Left lobe of liver (tissue), 2 donors: Measurements from ENCODE around the gene CAMK1D. TPM values are rescaled to one million over a fixed set of nuclear protein-coding genes. Genes with fewer than 3 reads are reported as not detected.
"Not testable (repeated sequence)": the region's sequence is repeated elsewhere in the genome, so short reads cannot be mapped to it uniquely, and the experiment has no call there.

Experiments
- ATAC-seq: fragments of 200-7000 bp; cut with Tn5 transposase; one replicate; pipeline ENCODE4 v1.9.1; 2020; ENCODE audit warnings: mild to moderate bottlenecking, moderate library complexity
- DNase-seq: peaks from one replicate; pipeline ENCODE4 v3.0.0-alpha.2; 2020; ENCODE audit warnings: low spot score
- total RNA-seq: library from RNA; stranded (reverse); gene quantifications from one replicate; pipeline ENCODE4 v1.2.1, GENCODE V29; 2021
- donor health status: DM: no; HTN: no; CAD: no; lungs with moderate emphysema.
- donor health status: DM: no; HTN: yes; CAD: no.

Gene CAMK1D
- total RNA-seq = 8.1 TPM

GRCh38 chr10:12348870-12349628 is at the start of gene CAMK1D:
TSS of gene CAMK1D (plus strand) at chr10:12349547.
- DNase-seq = peak; percentile 78
- peak; percentile 78 for ATAC-seq

DNA sequence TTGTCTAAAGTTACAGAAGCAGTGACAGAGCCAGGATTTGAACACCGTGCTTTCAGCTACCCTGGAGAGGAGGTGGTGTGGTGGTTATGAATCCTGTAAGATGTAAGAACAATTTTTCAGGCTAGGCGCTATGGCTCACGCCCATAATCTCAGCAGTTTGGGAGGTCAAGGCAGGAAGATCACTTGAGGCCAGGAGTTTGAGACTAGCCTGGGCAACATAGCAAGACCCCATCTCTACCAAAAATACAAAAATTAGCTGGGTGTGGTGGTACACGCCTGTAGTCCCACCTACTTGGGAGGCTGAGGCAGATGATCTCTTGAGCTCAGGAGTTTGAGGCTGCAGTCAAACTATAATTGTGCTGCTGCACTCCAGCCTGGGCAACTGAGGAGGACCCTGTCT is 48.3 kb upstream of the CAMK1D start:
- ATAC-seq, DNase-seq: not testable (repeated sequence)

GRCh38 chr10:12308057-12308456 is 41.3 kb upstream of the CAMK1D start:
- no peak for ATAC-seq
- no peak for DNase-seq

- ATAC-seq (no peak), DNase-seq (no peak)
Measured at GRCh38 chr10:12308736-12309375, 40.5 kb upstream of the CAMK1D start.

DNA sequence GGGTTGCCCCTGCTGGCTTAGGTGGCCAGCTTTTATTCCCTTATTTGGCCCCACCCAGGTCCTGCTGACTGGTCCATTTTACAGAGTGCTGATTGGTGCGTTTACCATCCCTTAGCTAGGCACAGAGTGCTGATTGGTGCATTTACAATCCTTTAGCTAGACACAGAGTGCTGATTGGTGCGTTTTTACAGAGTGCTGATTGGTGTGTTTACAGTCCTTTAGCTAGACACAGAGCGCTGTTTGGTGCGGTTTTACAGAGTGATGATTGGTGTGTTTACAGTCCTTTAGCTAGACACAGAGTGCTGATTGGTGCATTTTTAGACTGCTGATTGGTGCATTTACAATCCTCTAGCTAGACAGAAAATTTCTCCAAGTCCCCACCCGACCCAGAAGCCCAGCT is 39.6 kb upstream of the CAMK1D start:
- not testable (repeated sequence) for DNase-seq

DNA sequence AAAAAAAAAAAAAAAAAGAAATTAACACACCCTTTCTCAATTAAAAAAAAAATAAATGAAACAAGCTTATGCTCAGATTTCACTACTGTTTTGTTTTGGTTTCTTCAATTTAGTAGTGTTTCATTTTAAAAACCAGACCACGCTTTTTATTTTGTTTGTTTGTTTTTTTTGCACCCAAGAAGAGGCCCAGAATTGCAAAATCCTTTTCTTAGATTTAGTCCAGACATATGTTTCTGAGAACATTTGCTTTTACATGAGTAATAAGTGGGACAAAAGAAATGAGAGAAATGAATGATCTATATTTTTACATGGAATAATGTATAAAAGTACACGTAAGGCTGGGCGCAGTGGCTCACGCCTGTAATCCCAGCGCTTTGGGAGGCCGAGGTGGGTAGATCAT is 34.5 kb upstream of the CAMK1D start:
- ATAC-seq = no peak
- no peak for DNase-seq

More for the DNA sequence above, 39.6 kb upstream of the CAMK1D start:
- not testable (repeated sequence) for ATAC-seq

DNA sequence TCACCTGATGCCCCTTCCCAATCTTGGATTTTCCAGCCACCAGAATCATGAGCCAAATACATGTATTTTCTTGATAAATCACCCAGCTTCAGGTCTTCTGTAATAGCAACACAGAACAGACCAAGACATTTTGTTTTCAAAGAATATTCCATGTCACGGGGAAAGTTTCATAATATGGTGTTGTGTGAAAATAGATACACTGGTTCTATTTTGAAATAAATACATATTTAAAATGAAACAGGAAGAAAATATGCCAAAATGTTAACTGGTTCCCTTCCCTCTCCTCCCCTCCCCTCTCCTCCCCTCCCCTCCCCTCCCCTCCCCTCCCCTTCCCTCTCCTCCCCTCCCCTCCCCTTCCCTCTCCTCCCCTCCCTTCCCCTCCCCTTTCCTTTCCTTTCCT is 30.3 kb upstream of the CAMK1D start:
- DNase-seq (no peak), ATAC-seq (no peak)

DNA sequence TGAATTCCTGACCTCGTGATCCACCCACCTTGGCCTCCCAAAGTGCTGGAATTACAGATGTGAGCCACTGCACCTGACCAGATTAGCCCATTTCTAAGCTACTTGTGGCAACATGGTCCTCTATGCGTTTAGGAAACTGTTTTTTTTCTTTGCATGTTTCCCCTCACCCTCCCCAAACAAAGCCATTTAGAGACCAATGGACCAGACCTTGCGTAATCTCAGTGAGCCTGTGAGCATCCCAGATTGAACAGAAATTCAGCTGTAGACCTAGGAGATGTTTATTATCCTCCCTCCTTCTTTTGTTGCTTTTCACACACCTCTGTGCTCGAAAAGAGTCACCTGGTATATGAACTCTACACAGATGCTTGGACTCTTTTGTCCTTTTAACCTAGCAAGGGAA is 28.5 kb upstream of the CAMK1D start:
- no peak for DNase-seq

DNA sequence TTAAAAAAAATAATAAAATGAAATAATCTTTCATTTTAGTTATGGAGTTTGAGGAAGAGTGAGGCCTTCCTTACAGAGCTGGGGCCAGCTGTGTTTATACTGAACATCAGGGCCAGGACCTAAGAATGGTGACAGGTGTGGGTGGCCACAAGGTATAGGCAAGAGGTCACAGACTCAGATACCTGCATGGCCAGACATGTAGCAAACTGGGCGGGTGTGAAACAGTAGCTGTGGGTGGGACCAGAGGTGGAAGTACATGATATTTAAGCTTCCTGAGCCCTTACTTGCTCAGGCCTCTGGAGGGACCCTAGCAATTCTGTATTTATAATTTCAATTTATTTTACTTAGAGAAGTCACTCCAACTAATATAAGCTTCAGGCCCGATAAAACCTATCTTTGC is 27.7 kb upstream of the CAMK1D start:
- DNase-seq = no peak
- ATAC-seq = no peak

More for the DNA sequence above, 28.5 kb upstream of the CAMK1D start:
- ATAC-seq = peak; percentile 46

GRCh38 chr10:12322583-12323131 is 26.7 kb upstream of the CAMK1D start:
- DNase-seq = peak; percentile 90
- peak; percentile 87 for ATAC-seq

GRCh38 chr10:12324530-12324929 is 24.8 kb upstream of the CAMK1D start:
- no peak for DNase-seq
- ATAC-seq = no peak

DNA sequence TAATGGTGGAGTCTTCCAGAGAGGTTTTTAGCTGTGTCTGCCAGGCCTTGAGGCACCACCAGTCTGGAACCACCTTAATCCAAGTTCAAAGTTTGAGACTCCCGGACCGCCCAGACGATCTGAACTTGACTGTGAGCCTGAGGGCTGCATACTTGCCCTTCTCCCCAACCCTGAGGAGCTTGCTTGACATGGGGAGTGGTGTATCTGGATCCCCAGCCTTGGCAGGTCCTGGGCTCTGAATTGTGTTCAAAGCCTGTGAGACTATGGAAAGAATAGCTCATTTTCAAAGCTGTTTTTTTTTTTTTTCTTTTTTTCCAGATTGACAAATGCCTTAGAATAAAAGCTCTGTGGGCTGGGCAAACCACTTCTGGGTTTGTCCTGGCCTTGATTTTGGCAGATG is 22.3 kb upstream of the CAMK1D start:
- DNase-seq (no peak), ATAC-seq (no peak)

DNA sequence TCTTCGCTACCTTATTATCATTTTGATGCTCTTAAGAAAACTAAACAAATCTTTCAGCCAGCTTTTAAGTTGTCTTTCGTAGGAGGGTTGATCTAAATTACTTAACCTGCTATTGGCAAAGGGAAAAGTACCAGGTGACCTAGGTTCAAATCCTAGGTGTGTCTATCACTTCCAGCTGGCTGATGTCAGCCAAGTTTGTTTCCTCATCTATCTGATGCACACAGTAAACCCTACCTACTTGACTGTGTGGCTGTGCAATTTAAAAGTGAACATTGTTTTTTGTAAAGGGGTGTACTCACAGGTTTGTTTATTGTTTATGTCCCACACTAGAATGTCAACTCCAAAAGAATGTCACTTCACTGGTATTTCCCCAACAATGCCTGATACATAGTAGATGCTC is 21.9 kb upstream of the CAMK1D start:
- DNase-seq (no peak), ATAC-seq (peak; percentile 66)

- not testable (repeated sequence) for DNase-seq, ATAC-seq
Measured at GRCh38 chr10:12328312-12328711, 21.0 kb upstream of the CAMK1D start.

GRCh38 chr10:12332572-12333379 is 16.6 kb upstream of the CAMK1D start:
- ATAC-seq (no peak), DNase-seq (no peak)

DNA sequence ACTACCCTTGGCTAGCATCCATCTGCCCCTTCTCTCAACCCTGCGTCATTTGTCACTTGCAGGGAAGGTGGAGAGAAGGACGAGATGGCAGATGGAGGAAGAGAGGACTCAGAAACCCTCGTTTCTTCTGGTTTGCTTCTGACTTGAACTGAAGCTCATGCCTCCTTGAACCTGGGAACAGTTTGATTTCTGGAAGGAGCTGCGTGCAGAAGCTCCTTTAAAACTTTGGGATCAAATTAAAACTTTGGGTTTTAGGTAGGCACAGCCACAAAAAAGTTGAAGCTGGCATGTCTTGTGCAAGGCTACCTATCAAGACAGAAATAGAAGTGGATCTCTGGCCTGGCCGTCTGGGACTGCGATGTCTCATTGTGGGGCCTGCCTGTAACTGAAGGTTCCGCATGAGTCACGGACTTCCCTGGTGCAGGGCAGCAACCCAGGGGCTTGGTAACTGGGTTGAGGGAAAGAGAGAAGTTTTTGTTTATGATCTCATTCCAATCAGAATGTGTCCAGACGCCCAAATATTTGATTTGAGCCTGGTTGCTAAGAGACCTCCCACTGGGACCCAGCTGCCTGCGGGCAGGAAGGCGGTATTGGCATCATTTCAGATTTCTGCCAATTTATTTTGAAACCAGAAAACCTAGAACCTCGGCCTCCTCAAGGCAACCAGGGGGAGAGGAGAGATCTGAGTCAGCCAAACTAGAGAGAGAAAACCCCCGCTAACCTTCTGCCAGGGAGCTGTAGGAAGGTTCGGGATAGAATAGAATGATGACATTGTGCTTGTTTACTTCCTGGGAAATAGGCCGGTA is 15.8 kb upstream of the CAMK1D start:
- DNase-seq (no peak), ATAC-seq (peak; percentile 71)

DNA sequence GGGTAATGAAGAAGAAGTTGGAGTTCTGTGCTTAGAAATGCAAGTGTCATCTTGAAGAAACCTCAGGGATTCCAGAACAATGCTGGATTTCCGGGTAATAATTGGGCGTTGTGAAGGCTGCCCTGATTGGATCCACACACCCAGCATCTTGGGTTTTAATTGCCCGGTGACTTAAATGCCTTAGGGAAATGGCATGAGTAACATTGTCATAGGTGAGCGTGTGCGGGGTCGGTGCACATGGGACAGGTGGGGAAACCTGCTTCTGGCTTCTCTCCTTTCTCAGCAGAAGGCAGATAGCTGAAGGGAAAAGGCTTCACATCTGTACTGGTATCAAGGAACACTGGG is 15.2 kb upstream of the CAMK1D start:
- no peak for ATAC-seq
- DNase-seq = no peak

DNA sequence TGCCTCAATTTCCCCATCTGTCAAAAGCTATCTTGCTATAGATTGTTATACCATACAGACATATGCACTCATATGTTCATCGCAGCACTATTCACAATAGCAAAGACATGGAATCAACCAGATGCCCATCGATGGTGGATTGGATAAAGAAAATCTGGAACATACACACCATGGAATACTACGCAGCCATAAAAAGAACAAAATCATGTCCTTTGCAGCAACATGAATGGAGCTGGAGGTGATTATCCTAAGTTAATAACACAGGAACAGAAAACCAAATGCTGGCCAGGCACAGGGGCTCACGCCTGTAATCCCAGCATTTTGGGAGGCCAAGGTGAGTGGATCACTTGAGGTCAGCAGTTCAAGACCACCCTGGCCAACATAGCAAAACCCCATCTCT is 14.2 kb upstream of the CAMK1D start:
- not testable (repeated sequence) for DNase-seq, ATAC-seq

DNA sequence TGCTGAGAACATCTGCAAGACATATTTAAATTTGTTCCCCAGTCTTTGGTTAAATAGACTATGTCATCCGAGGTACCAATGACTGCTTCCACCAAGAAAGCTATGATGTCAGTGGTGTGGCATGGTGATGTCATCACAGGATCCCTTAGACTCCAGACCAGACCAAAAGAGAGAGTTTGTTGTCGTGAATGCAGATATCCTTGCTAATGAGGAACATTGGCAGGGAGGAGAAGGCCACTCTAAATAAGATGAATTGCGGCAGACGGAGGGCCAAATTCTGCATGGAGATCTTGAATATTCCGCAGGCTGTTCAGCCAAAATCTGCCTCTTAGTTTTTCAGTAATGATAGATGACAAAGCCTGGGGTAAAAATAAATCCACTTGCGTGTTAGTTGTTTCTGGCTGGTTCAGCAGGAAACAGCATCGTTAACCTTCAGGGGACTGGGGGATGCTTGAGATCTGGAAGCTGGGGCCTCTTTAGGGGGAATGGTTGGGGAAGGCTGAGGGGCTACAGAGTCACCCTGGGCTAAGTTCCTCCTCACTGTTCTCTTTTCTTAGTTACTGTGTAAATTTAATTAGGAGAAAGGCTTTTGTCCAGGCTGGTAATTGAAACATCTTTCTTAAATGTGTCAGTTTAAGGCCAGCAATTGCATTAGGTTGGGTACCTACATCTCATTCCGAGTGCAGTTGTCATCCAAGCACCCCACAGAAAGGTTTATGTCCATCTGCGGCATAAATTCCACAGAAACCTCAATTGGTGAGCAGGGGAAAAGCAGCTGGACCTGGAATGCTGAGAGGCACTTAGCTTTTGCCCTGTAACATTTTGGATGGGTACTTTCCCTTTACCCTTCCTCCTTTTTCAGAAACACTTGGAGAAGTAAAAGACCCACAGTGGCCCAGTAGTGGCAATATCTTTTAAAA is 11.6 kb upstream of the CAMK1D start:
- ATAC-seq (no peak), DNase-seq (no peak)
